IPS-18a (cell line): Measurements from ENCODE around the gene ZSCAN26.

ENCODE experiments used
- H3K27ac ChIP-seq: one replicate; pipeline ENCODE4 v1.5.1; 2013; ENCODE audit warnings: low read length
- H3K27me3 ChIP-seq: one replicate; pipeline ENCODE4 v1.6.1; 2013; ENCODE audit warnings: mild to moderate bottlenecking, low read length; ENCODE audit not compliant: control insufficient read depth, insufficient read depth
- H3K36me3 ChIP-seq: one replicate; pipeline ENCODE4 v1.6.1; 2013; ENCODE audit warnings: low read depth, low read length; ENCODE audit not compliant: control insufficient read depth
- H3K4me1 ChIP-seq: one replicate; pipeline ENCODE4 v1.6.1; 2013; ENCODE audit warnings: low read depth, low read length; ENCODE audit not compliant: control insufficient read depth
- H3K4me3 ChIP-seq: one replicate; pipeline ENCODE4 v1.5.1; 2013; ENCODE audit warnings: low read length
- H3K9ac ChIP-seq: one replicate; pipeline ENCODE4 v1.6.1; 2013; ENCODE audit warnings: mild to moderate bottlenecking, low read length, moderate library complexity
- H3K9me3 ChIP-seq: one replicate; pipeline ENCODE4 v1.6.1; 2013; ENCODE audit warnings: low read depth, low read length; ENCODE audit not compliant: control insufficient read depth

ZSCAN26 gene

DNA sequence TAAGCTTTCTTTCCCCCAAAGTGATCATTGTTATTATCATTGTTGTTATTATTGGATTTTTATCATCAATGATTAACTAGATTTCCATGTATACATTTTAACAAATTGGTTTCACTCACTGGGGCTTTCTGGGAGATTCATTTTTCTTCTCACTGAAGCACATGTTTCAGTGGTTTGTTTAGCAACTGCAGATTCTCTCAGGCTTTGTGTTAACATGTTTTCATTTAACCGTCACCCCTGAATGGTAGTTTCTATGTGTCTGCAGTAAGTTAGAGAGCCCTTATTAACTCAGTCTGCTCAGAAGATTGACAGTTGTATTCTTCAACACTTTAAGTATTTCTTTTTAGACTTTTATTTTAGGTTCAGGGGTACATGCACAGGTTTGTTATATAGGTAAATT is 27.3 kb upstream of the ZSCAN26 start:
- H3K36me3 ChIP-seq, result peaks cover 9% of the 10 kb centered on the region
- H3K4me1 ChIP-seq, result no peaks in the 10 kb centered on the region
- H3K27me3 ChIP-seq, result no peaks in the 10 kb centered on the region
- no peaks in the 10 kb centered on the region for H3K9me3 ChIP-seq
- H3K27ac ChIP-seq, result no peak overlapping the region
- H3K4me3 ChIP-seq, result no peak overlapping the region
- H3K9ac ChIP-seq, result no peak overlapping the region

- H3K36me3 ChIP-seq, result peaks cover 17% of the 10 kb centered on the region
- no peaks in the 10 kb centered on the region for H3K9me3 ChIP-seq
- no peaks in the 10 kb centered on the region for H3K27me3 ChIP-seq
Measured at GRCh38 chr6:28240471-28240870, 26.5 kb upstream of the ZSCAN26 start.

GRCh38 chr6:28243946-28244345 is 23.0 kb upstream of the ZSCAN26 start:
- H3K27ac ChIP-seq, result no peak overlapping the region
- H3K4me1 ChIP-seq, result no peaks in the 10 kb centered on the region
- H3K36me3 ChIP-seq, result peaks cover 36% of the 10 kb centered on the region
- H3K9me3 ChIP-seq, result no peaks in the 10 kb centered on the region
- H3K27me3 ChIP-seq, result no peaks in the 10 kb centered on the region
- no peak overlapping the region for H3K4me3 ChIP-seq
- no peak overlapping the region for H3K9ac ChIP-seq

More at GRCh38 chr6:28240471-28240870, 26.5 kb upstream of the ZSCAN26 start:
- H3K4me1 ChIP-seq, result no peaks in the 10 kb centered on the region
- no peak overlapping the region for H3K4me3 ChIP-seq
- H3K27ac ChIP-seq, result no peak overlapping the region
- no peak overlapping the region for H3K9ac ChIP-seq

- no peaks in the 10 kb centered on the region for H3K9me3 ChIP-seq
- H3K4me3 ChIP-seq, result no peak overlapping the region
- peaks cover 36% of the 10 kb centered on the region for H3K36me3 ChIP-seq
- no peak overlapping the region for H3K9ac ChIP-seq
- H3K4me1 ChIP-seq, result no peaks in the 10 kb centered on the region
- H3K27ac ChIP-seq, result no peak overlapping the region
- no peaks in the 10 kb centered on the region for H3K27me3 ChIP-seq
Measured at GRCh38 chr6:28245206-28245941, 21.6 kb upstream of the ZSCAN26 start.

- Histone ChIP-seq H3K4me1 (peaks cover 9% of the 10 kb centered on the region), H3K4me3 (no peak overlapping the region), H3K27ac (no peak overlapping the region), H3K9me3 (no peaks in the 10 kb centered on the region), H3K9ac (no peak overlapping the region), H3K27me3 (no peaks in the 10 kb centered on the region), H3K36me3 (peaks cover 34% of the 10 kb centered on the region)
Measured at GRCh38 chr6:28248916-28249315, 18.0 kb upstream of the ZSCAN26 start.

DNA sequence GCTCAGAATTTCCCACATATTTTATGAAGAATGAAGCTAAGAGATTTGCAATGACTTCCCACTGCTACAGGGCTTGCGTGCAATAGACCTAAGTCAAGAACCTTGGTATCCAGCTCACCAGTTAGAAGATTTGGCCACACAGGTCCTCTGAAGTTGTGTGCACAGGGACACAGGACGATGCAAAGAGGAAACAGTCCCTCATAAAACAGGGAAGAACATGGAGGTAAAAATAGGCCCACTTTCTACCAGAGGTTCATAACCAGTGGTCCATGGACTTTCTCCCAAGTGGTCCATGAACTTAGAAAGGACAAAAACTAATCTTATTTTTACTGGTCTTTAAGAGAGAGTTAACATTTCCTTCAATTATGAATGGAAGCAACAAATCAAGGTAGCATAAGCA is 16.2 kb upstream of the ZSCAN26 start:
- Histone ChIP-seq H3K4me3 (peak overlapping the region; percentile 96), H3K27ac (no peak overlapping the region), H3K36me3 (peaks cover 16% of the 10 kb centered on the region), H3K27me3 (no peaks in the 10 kb centered on the region), H3K9me3 (no peaks in the 10 kb centered on the region), H3K9ac (no peak overlapping the region), H3K4me1 (peaks cover 9% of the 10 kb centered on the region)

- Histone ChIP-seq H3K27me3 (no peaks in the 10 kb centered on the region), H3K9ac (peak overlapping the region; percentile 86), H3K9me3 (no peaks in the 10 kb centered on the region), H3K4me3 (peak overlapping the region; percentile 96), H3K36me3 (peaks cover 10% of the 10 kb centered on the region), H3K27ac (peak overlapping the region; percentile 47), H3K4me1 (peaks cover 9% of the 10 kb centered on the region)
Measured at GRCh38 chr6:28251661-28252008, 15.3 kb upstream of the ZSCAN26 start.

DNA sequence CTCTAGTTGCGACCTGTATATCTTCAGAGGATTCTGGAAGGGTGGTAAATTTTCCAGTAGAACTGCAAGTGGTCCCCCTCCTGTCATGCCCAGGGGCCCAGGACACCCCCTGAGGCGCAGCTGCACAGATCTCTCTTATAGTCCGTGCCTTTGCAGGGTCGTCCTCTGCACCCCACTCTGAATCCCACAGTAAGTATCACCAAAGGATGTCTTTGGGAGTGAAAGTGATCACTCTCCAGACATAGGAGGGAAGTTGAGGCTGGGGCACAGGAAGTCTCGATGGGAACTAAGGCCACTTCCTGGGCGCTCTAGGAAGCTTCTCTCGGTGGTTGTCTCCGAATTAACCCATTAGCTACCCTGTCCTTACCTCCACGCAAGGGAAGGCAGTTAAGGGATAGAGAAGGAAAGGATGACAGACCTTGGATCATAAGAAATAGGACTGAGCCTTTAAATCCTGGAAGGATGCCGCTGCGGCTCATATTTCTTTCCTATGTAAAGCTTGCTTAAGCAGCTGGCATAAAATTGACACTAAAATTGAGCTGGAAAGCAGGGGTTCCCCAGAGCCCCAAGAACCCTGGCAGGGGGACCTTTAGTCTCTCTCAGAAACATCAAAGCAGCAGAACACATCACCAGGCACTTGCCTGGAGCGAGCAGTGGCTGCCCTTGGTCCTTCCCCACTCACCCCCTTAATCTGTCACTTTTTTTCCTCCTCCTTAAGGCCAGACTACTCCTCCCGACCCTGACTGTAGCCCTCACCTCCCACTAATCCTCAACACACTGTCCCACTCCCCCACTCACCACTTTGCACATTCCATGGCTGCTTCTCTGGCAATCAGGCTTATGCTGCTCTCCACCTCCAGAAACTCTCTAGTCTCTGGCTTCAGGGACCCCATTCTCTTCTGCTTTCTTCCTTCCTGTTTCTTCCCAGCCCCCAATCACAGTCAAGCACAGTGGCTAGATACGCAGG is 14.7 kb upstream of the ZSCAN26 start, which contains the start of gene ZKSCAN4:
ZKSCAN4 (minus strand) TSS at position 261 of the 967 bp plus-strand sequence. CDS start 289 bp downstream, outside the sequence.
- Histone ChIP-seq H3K4me3 (peak within 1 kb of the TSS; percentile 96), H3K27me3 (no peaks in the 10 kb centered on the region), H3K27ac (peak within 1 kb of the TSS; percentile 47), H3K9ac (peak within 1 kb of the TSS; percentile 86), H3K4me1 (peaks cover 9% of the 10 kb centered on the region), H3K36me3 (peaks cover 3% of the 10 kb centered on the region), H3K9me3 (no peaks in the 10 kb centered on the region)

DNA sequence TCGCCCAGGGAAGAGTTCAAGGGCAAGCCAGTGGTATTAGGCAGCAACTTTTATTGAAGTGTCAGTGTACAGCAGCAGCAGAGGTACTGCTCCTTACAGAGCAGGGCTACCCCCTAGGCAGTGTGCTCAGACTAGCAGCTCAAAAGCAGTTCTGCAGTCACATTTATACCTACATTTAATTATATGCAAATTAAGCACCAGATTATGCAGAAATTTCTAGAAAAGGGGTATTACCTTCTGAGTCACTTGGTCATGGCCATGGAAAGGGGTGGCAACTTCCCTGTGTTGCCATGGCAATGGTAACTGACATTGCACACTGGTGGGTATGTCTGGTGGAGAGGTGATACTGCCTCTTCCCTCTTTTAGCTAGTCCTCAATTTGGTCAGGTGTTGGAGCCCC is 12.8 kb upstream of the ZSCAN26 start:
- peaks cover 9% of the 10 kb centered on the region for H3K4me1 ChIP-seq
- H3K4me3 ChIP-seq, result no peak overlapping the region
- no peaks in the 10 kb centered on the region for H3K36me3 ChIP-seq
- H3K27ac ChIP-seq, result no peak overlapping the region
- H3K27me3 ChIP-seq, result no peaks in the 10 kb centered on the region
- no peaks in the 10 kb centered on the region for H3K9me3 ChIP-seq
- no peak overlapping the region for H3K9ac ChIP-seq

DNA sequence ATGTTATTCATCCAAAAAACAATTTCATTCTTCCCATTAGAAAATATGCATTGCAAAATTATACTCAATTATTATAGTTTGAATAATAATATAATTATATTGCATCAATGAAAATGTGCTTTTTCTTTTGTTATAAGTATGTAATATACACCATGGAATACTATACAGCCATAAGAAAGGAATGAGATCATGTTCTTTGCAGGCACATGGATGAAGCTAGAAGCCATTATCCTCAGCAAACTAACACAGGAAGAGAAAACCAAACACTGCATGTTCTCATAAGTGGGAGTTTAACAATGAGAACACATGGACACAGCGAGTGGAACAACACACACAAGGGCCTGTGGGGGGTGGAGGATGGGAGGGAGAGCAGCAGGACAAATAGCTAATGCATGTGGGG is 9.9 kb upstream of the ZSCAN26 start:
- Histone ChIP-seq H3K36me3 (no peaks in the 10 kb centered on the region), H3K4me1 (peaks cover 7% of the 10 kb centered on the region), H3K27me3 (peaks cover 3% of the 10 kb centered on the region), H3K27ac (no peak overlapping the region), H3K9ac (no peak overlapping the region), H3K9me3 (no peaks in the 10 kb centered on the region), H3K4me3 (no peak overlapping the region)

GRCh38 chr6:28258877-28259777 is 7.8 kb upstream of the ZSCAN26 start, which contains the start of gene NKAPL:
NKAPL (plus strand) TSS chr6:28259297; CDS start chr6:28259372, 75 bp downstream.
- Histone ChIP-seq H3K27me3 (peaks cover 16% of the 10 kb centered on the region), H3K4me1 (no peaks in the 10 kb centered on the region), H3K27ac (no peak within 1 kb of the TSS), H3K36me3 (no peaks in the 10 kb centered on the region), H3K9me3 (no peaks in the 10 kb centered on the region), H3K4me3 (no peak within 1 kb of the TSS), H3K9ac (no peak within 1 kb of the TSS)
